HPDE6-E6E7 (cell line): Measurements from ENCODE around the gene TPT1.
A peak's percentile ranks its signal among the peaks of the same experiment; 100 is the strongest.
"Not testable (repeated sequence)": the region's sequence is repeated elsewhere in the genome, so short reads cannot be mapped to it uniquely, and the experiment has no call there.

ENCODE experiments used
- DNase-seq: peaks from one replicate; pipeline ENCODE4 v3.0.0; 2011; ENCODE audit warnings: missing footprints; ENCODE audit errors: extremely low spot score

TPT1 gene

GRCh38 chr13:45341034-45341798 is at the start of gene TPT1:
Gene TPT1, minus strand, starts transcription at chr13:45341183. Its CDS starts 114 bp downstream, at chr13:45341069.
- peak; percentile 69 for DNase-seq

GRCh38 chr13:45390348-45390747 is 49.4 kb upstream of the TPT1 start:
- DNase-seq, result not testable (repeated sequence)

- DNase-seq, result no peak
Observed at GRCh38 chr13:45388664-45389063, 47.7 kb upstream of the TPT1 start.

- DNase-seq, result not testable (repeated sequence)
Observed at GRCh38 chr13:45386892-45387575, 46.1 kb upstream of the TPT1 start.

- no peak for DNase-seq
Observed at GRCh38 chr13:45385907-45386553, 45.0 kb upstream of the TPT1 start.

GRCh38 chr13:45385320-45385719 is 44.3 kb upstream of the TPT1 start:
- DNase-seq, result no peak

- DNase-seq, result no peak
Observed at GRCh38 chr13:45384474-45385174, 43.6 kb upstream of the TPT1 start.

- not testable (repeated sequence) for DNase-seq
Observed at GRCh38 chr13:45382739-45383138, 41.8 kb upstream of the TPT1 start.

- no peak for DNase-seq
Observed at GRCh38 chr13:45381196-45381595, 40.2 kb upstream of the TPT1 start.

GRCh38 chr13:45380708-45381107 is 39.7 kb upstream of the TPT1 start:
- DNase-seq, result not testable (repeated sequence)

GRCh38 chr13:45379516-45379915 is 38.5 kb upstream of the TPT1 start:
- not testable (repeated sequence) for DNase-seq

- not testable (repeated sequence) for DNase-seq
Observed at GRCh38 chr13:45378786-45379185, 37.8 kb upstream of the TPT1 start.

GRCh38 chr13:45377314-45377713 is 36.3 kb upstream of the TPT1 start:
- not testable (repeated sequence) for DNase-seq

- DNase-seq, result not testable (repeated sequence)
Observed at GRCh38 chr13:45376651-45377050, 35.7 kb upstream of the TPT1 start.

- no peak for DNase-seq
Observed at GRCh38 chr13:45374917-45375316, 33.9 kb upstream of the TPT1 start.

- DNase-seq, result no peak
Observed at GRCh38 chr13:45373162-45373547, 32.2 kb upstream of the TPT1 start.

GRCh38 chr13:45372189-45373161 is 31.5 kb upstream of the TPT1 start:
- no peak for DNase-seq

GRCh38 chr13:45370922-45371406 is 30.0 kb upstream of the TPT1 start:
- DNase-seq, result no peak

GRCh38 chr13:45369116-45369515 is 28.1 kb upstream of the TPT1 start:
- no peak for DNase-seq

GRCh38 chr13:45368571-45368970 is 27.6 kb upstream of the TPT1 start:
- DNase-seq, result no peak

GRCh38 chr13:45368005-45368404 is 27.0 kb upstream of the TPT1 start:
- no peak for DNase-seq
